A673 (cell line): Measurements from ENCODE around the gene SUGP2.

Experiments
- CTCF ChIP-seq: fragments of 300-800, 200-600 bp; sonication (generic); conservative IDR thresholded peaks from 2 replicates; pipeline ENCODE4 v1.5.1; 2017; ENCODE audit warnings: low read depth, mild to moderate bottlenecking, antibody characterized with exemption, low read length, moderate library complexity, mixed read lengths
- EZH2 ChIP-seq: fragments of 200-600 bp; sonication (generic); IDR thresholded peaks from 2 replicates; pipeline ENCODE4 v1.6.1; 2017; ENCODE audit warnings: borderline replicate concordance, low read depth, mild to moderate bottlenecking, mixed read lengths, antibody characterized with exemption, low read length; ENCODE audit not compliant: poor library complexity, severe bottlenecking

GRCh38 chr19:18995804-18996241, 37.5 kb downstream of the SUGP2 start:
- TF ChIP-seq CTCF = peak; percentile 89
- no peak for TF ChIP-seq EZH2
